Neural cell (in vitro differentiated cells): ENCODE measurements around the gene DTNBP1.

Experiments used
- EZH2 ChIP-seq: fragments of 200-600, 300-800 bp; shearing (Covaris generic), sonication (generic); IDR thresholded peaks from 2 replicates; pipeline ENCODE4 v1.6.1; 2014; ENCODE audit warnings: antibody characterized with exemption, low read length, borderline replicate concordance, mild to moderate bottlenecking; ENCODE audit not compliant: insufficient read depth, poor library complexity, severe bottlenecking
- MXI1 ChIP-seq: fragments of 450-650 bp; conservative IDR thresholded peaks from 2 replicates; pipeline ENCODE4 v1.6.1; 2014; ENCODE audit warnings: antibody characterized with exemption, mild to moderate bottlenecking; ENCODE audit not compliant: poor library complexity, severe bottlenecking
- RAD21 ChIP-seq: fragments of 450-650 bp; conservative IDR thresholded peaks from 2 replicates; pipeline ENCODE4 v1.6.1; 2014; ENCODE audit warnings: antibody characterized with exemption, mild to moderate bottlenecking, moderate library complexity
- SMC3 ChIP-seq: fragments of 450-650 bp; conservative IDR thresholded peaks from 2 replicates; pipeline ENCODE4 v1.6.1; 2014; ENCODE audit warnings: antibody characterized with exemption, mild to moderate bottlenecking, moderate library complexity; ENCODE audit not compliant: poor library complexity
- TAF1 ChIP-seq: IDR thresholded peaks from 2 replicates; pipeline ENCODE4 v1.6.1; 2012; ENCODE audit warnings: low read depth
- TF ChIP-seq, protein P1 (sequence below): fragments of 450-650 bp; IDR thresholded peaks from 2 replicates; pipeline ENCODE4 v1.5.1; 2014; ENCODE audit warnings: antibody characterized with exemption, mild to moderate bottlenecking, moderate library complexity; ENCODE audit not compliant: poor library complexity, severe bottlenecking
- TF ChIP-seq, protein P2 (sequence below): IDR thresholded peaks from 2 replicates; pipeline ENCODE4 v1.6.1; 2012; ENCODE audit warnings: borderline replicate concordance

DNA sequence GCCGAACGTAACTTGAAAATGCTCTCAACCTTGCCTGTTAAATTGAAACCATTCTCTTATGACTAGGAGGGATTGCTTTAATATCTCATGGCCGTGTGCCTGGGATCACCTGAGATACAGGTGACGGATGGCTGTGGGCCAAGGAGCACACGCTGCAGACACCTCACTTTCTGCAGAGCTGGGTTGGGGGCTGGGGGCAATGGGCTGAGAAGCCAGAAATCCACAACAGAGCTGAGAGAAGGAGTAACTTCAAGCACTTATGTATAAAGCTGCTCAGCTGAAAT lies 170.9 kb downstream of the DTNBP1 start:
- TF ChIP-seq, protein P1, sequence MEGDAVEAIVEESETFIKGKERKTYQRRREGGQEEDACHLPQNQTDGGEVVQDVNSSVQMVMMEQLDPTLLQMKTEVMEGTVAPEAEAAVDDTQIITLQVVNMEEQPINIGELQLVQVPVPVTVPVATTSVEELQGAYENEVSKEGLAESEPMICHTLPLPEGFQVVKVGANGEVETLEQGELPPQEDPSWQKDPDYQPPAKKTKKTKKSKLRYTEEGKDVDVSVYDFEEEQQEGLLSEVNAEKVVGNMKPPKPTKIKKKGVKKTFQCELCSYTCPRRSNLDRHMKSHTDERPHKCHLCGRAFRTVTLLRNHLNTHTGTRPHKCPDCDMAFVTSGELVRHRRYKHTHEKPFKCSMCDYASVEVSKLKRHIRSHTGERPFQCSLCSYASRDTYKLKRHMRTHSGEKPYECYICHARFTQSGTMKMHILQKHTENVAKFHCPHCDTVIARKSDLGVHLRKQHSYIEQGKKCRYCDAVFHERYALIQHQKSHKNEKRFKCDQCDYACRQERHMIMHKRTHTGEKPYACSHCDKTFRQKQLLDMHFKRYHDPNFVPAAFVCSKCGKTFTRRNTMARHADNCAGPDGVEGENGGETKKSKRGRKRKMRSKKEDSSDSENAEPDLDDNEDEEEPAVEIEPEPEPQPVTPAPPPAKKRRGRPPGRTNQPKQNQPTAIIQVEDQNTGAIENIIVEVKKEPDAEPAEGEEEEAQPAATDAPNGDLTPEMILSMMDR, result no peak
- TF ChIP-seq EZH2 (no peak), MXI1 (no peak), TAF1 (no peak), SMC3 (no peak), RAD21 (no peak)
- TF ChIP-seq, protein P2, sequence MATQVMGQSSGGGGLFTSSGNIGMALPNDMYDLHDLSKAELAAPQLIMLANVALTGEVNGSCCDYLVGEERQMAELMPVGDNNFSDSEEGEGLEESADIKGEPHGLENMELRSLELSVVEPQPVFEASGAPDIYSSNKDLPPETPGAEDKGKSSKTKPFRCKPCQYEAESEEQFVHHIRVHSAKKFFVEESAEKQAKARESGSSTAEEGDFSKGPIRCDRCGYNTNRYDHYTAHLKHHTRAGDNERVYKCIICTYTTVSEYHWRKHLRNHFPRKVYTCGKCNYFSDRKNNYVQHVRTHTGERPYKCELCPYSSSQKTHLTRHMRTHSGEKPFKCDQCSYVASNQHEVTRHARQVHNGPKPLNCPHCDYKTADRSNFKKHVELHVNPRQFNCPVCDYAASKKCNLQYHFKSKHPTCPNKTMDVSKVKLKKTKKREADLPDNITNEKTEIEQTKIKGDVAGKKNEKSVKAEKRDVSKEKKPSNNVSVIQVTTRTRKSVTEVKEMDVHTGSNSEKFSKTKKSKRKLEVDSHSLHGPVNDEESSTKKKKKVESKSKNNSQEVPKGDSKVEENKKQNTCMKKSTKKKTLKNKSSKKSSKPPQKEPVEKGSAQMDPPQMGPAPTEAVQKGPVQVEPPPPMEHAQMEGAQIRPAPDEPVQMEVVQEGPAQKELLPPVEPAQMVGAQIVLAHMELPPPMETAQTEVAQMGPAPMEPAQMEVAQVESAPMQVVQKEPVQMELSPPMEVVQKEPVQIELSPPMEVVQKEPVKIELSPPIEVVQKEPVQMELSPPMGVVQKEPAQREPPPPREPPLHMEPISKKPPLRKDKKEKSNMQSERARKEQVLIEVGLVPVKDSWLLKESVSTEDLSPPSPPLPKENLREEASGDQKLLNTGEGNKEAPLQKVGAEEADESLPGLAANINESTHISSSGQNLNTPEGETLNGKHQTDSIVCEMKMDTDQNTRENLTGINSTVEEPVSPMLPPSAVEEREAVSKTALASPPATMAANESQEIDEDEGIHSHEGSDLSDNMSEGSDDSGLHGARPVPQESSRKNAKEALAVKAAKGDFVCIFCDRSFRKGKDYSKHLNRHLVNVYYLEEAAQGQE, result no peak
